ENCODE measurements around the gene SLCO3A1.

GRCh38 chr15:91916051-91916450 lies 62.5 kb downstream of the SLCO3A1 start:
- no peak for TF ChIP-seq CTCF (IDR thresholded peaks at IDR 0.05)
- TF ChIP-seq PREB (CRISPR knock-in tag; IDR thresholded peaks at IDR 0.05; ENCODE audit: borderline replicate concordance), result no peak
